ENCODE results near the gene WWC2. TPM values are rescaled to one million over a fixed set of nuclear protein-coding genes. Genes with fewer than 3 reads are reported as not detected.

Gene WWC2
- total RNA-seq, 1 donor from 2014 or later, result 24.6 TPM

GRCh38 chr4:183185018-183185417 lies 86.0 kb downstream of the WWC2 start:
- Mint-ChIP-seq H3K9me3 (peaks cover 2% of the 10 kb centered on the region), H3K27me3 (ENCODE audit: low read depth) (no peaks in the 10 kb centered on the region), H3K27ac (ENCODE audit: unreplicated experiment) (no peak overlapping the region), H3K36me3 (ENCODE audit: low read depth) (peaks cover 7% of the 10 kb centered on the region), H3K4me3 (no peak overlapping the region), H3K4me1 (peaks cover 22% of the 10 kb centered on the region)
- no peak for DNase-seq (ENCODE audit: low read depth, low spot score)
- TF ChIP-seq CTCF (conservative IDR thresholded peaks at IDR 0.05), result no peak

- peaks cover 2% of the 10 kb centered on the region for H3K9me3 Mint-ChIP-seq
- no peaks in the 10 kb centered on the region for H3K27me3 Mint-ChIP-seq (ENCODE audit: low read depth)
- H3K4me3 Mint-ChIP-seq, result no peak overlapping the region
- no peak for DNase-seq (ENCODE audit: low read depth, low spot score)
- peaks cover 7% of the 10 kb centered on the region for H3K36me3 Mint-ChIP-seq (ENCODE audit: low read depth)
- no peak for TF ChIP-seq CTCF (conservative IDR thresholded peaks at IDR 0.05)
- no peak overlapping the region for H3K27ac Mint-ChIP-seq (ENCODE audit: unreplicated experiment)
- H3K4me1 Mint-ChIP-seq, result peaks cover 22% of the 10 kb centered on the region
Observed at GRCh38 chr4:183185559-183185958, 86.5 kb downstream of the WWC2 start.

- Mint-ChIP-seq H3K4me1 (peaks cover 22% of the 10 kb centered on the region), H3K4me3 (no peak overlapping the region), H3K27ac (ENCODE audit: unreplicated experiment) (no peak overlapping the region), H3K36me3 (ENCODE audit: low read depth) (peaks cover 7% of the 10 kb centered on the region), H3K27me3 (ENCODE audit: low read depth) (no peaks in the 10 kb centered on the region), H3K9me3 (peaks cover 2% of the 10 kb centered on the region)
- TF ChIP-seq CTCF (conservative IDR thresholded peaks at IDR 0.05), result no peak
- no peak for DNase-seq (ENCODE audit: low read depth, low spot score)
Observed at GRCh38 chr4:183186813-183187212, 87.8 kb downstream of the WWC2 start.

GRCh38 chr4:183190900-183191527 lies 92.0 kb downstream of the WWC2 start:
- no peaks in the 10 kb centered on the region for H3K27me3 Mint-ChIP-seq (ENCODE audit: low read depth)
- no peak overlapping the region for H3K4me3 Mint-ChIP-seq
- no peak for TF ChIP-seq CTCF (conservative IDR thresholded peaks at IDR 0.05)
- no peaks in the 10 kb centered on the region for H3K9me3 Mint-ChIP-seq
- no peak overlapping the region for H3K27ac Mint-ChIP-seq (ENCODE audit: unreplicated experiment)
- peaks cover 5% of the 10 kb centered on the region for H3K4me1 Mint-ChIP-seq
- H3K36me3 Mint-ChIP-seq (ENCODE audit: low read depth), result peaks cover 1% of the 10 kb centered on the region
- no peak for DNase-seq (ENCODE audit: low read depth, low spot score)

- peaks cover 5% of the 10 kb centered on the region for H3K36me3 Mint-ChIP-seq (ENCODE audit: low read depth)
- H3K27me3 Mint-ChIP-seq (ENCODE audit: low read depth), result no peaks in the 10 kb centered on the region
- no peak for TF ChIP-seq CTCF (conservative IDR thresholded peaks at IDR 0.05)
- H3K9me3 Mint-ChIP-seq, result no peaks in the 10 kb centered on the region
- H3K4me3 Mint-ChIP-seq, result no peak overlapping the region
- peaks cover 5% of the 10 kb centered on the region for H3K4me1 Mint-ChIP-seq
- DNase-seq (ENCODE audit: low read depth, low spot score), result no peak
- H3K27ac Mint-ChIP-seq (ENCODE audit: unreplicated experiment), result no peak overlapping the region
Observed at GRCh38 chr4:183191630-183192029, 92.6 kb downstream of the WWC2 start.

Data from neural crest cell (in vitro differentiated cells).